Measurements from ENCODE around the gene MPZL3.
A peak's percentile ranks its signal among the peaks of the same experiment; 100 is the strongest.

Gene MPZL3, protein sequence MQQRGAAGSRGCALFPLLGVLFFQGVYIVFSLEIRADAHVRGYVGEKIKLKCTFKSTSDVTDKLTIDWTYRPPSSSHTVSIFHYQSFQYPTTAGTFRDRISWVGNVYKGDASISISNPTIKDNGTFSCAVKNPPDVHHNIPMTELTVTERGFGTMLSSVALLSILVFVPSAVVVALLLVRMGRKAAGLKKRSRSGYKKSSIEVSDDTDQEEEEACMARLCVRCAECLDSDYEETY

GRCh38 chr11:118251858-118252652 is at the start of gene MPZL3:
MPZL3 (minus strand) TSS chr11:118252365; CDS start chr11:118252294, 71 bp downstream.
- Histone ChIP-seq H3K36me3 (peaks cover 6% of the 10 kb centered on the region), H3K4me1 (ENCODE audit: control insufficient read depth in 1 of 2, insufficient read depth in 1 of 2, low read depth in 1 of 2, low read length in 1 of 2) (peaks cover 44 to 49% of the 10 kb centered on the region in 2 experiments), H3K4me3 (ENCODE audit: low read depth in 1 of 2, low read length in 1 of 2) (peak within 1 kb of the TSS; percentile 71 to 87), H3K27ac (peak within 1 kb of the TSS; percentile 91), H3K9me3 (no peaks in the 10 kb centered on the region), H3K27me3 (no peaks in the 10 kb centered on the region)
- no peak for TF ChIP-seq CTCF (IDR thresholded peaks at IDR 0.05)

DNA sequence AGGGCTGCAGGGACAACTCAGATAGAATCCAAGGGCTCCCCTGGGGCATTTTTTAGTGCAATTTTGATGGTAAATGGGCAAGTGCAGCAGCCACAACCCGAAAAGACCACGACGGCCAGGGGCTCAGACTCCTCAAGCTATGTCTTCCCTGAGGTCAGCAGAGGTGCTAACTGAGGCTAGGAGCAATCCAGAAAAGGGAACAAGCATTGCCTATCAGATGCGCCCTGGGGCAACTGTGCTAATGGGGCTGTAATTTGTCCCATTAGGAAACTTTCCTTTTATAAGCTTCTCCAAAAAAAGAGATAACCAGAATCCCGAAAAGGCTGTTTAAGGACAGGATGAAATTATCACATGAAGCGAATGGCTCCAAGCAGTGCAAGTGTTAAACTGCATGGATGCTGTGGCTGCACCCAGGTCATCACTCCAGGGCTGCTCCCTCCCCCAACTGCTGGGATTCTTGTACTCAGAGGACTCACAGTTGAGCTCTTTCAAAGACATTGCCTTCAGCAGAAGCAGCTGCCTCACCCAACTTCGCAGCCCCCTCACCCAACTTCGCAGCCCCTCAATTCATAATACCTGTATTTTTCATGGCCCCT is 49.5 kb upstream of the MPZL3 start:
- Histone ChIP-seq H3K4me1 (ENCODE audit: control insufficient read depth in 1 of 2, insufficient read depth in 1 of 2, low read depth in 1 of 2, low read length in 1 of 2) (no peaks in the 10 kb centered on the region), H3K27ac (no peak overlapping the region), H3K27me3 (no peaks in the 10 kb centered on the region), H3K9me3 (no peaks in the 10 kb centered on the region), H3K4me3 (ENCODE audit: low read depth in 1 of 2, low read length in 1 of 2) (no peak overlapping the region), H3K36me3 (no peaks in the 10 kb centered on the region)
- no peak for TF ChIP-seq CTCF (IDR thresholded peaks at IDR 0.05)

DNA sequence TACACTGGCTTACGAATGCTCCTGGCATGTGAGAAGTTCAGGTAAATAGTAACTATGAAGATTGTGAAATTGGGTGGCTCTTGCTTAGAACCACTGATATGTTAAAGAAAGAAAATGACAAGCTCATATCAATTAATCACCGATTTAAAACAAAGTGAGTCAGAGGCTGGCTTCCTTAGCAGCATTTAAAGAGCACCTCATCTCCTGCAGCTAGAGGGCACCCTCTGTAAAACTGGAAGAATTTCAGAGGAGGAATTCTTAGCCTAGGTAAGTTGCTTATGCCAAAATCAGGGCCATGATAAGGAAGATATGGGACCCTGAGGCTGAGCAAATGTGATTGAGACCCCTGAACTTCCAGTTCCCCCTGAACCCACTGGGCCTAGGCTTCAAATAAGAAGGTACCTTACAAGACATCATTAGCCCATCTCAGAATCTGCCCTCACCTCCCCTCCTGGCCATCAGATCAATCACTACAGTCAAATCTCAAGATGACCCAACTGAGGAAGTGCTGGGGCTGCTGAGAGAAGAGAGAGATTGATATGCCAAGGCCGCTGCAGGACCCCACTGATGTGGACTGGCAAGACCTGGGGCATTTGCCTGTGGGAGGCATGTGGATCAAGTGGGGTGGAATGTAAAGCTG is 43.8 kb upstream of the MPZL3 start:
- H3K9me3 ChIP-seq, result no peaks in the 10 kb centered on the region
- H3K27me3 ChIP-seq, result peaks cover 6% of the 10 kb centered on the region
- H3K27ac ChIP-seq, result no peak overlapping the region
- no peaks in the 10 kb centered on the region for H3K36me3 ChIP-seq
- peaks cover 14 to 15% of the 10 kb centered on the region in 2 experiments for H3K4me1 ChIP-seq (ENCODE audit: control insufficient read depth in 1 of 2, insufficient read depth in 1 of 2, low read depth in 1 of 2, low read length in 1 of 2)
- H3K4me3 ChIP-seq (ENCODE audit: low read depth in 1 of 2, low read length in 1 of 2), result no peak overlapping the region
- no peak for TF ChIP-seq CTCF (IDR thresholded peaks at IDR 0.05)

DNA sequence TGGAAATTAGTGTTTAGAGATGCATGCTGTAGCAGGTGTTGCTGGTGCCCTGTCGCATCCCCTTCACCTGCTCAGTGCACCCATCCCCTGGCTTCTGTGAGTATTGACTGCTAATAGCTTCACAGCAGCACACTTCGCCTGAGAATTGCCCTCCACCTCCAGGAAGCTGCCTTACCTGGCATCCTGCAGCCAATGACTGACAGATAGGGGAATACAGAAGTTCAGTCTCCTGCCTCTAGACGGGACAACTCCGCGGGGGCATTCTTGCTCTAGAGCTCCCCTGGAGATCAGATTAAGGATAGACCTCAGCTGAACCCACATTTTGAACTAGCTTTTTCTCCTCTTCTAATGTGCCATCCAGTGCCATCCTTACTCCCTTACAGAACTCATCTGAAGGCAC is 43.0 kb upstream of the MPZL3 start:
- no peak overlapping the region for H3K27ac ChIP-seq
- no peak for TF ChIP-seq CTCF (IDR thresholded peaks at IDR 0.05)
- H3K4me1 ChIP-seq (ENCODE audit: control insufficient read depth in 1 of 2, insufficient read depth in 1 of 2, low read depth in 1 of 2, low read length in 1 of 2), result peaks cover 15 to 18% of the 10 kb centered on the region in 2 experiments
- H3K36me3 ChIP-seq, result no peaks in the 10 kb centered on the region
- peaks cover 6% of the 10 kb centered on the region for H3K27me3 ChIP-seq
- H3K9me3 ChIP-seq, result no peaks in the 10 kb centered on the region
- no peak overlapping the region for H3K4me3 ChIP-seq (ENCODE audit: low read depth in 1 of 2, low read length in 1 of 2)

GRCh38 chr11:118294053-118294452 is 41.9 kb upstream of the MPZL3 start:
- no peak for TF ChIP-seq CTCF (IDR thresholded peaks at IDR 0.05)
- Histone ChIP-seq H3K27ac (no peak overlapping the region), H3K4me1 (ENCODE audit: control insufficient read depth in 1 of 2, insufficient read depth in 1 of 2, low read depth in 1 of 2, low read length in 1 of 2) (peaks cover 15 to 18% of the 10 kb centered on the region in 2 experiments), H3K27me3 (peaks cover 6% of the 10 kb centered on the region), H3K4me3 (ENCODE audit: low read depth in 1 of 2, low read length in 1 of 2) (no peak overlapping the region), H3K36me3 (no peaks in the 10 kb centered on the region), H3K9me3 (no peaks in the 10 kb centered on the region)

Data from neutrophil (primary cell).